Loucy (cell line): ENCODE measurements around the gene HSPA14.

ENCODE experiments used
- H2AFZ ChIP-seq: fragments of 200-600 bp; sonication (generic); 2 replicates; pipeline ENCODE4 v1.6.0; 2016; ENCODE audit warnings: antibody characterized with exemption, mild to moderate bottlenecking, low read length, moderate library complexity
- H3F3A ChIP-seq: fragments of 200-600 bp; 2 replicates; pipeline ENCODE4 v1.6.0; 2016; ENCODE audit warnings: antibody characterized with exemption, low read depth, mild to moderate bottlenecking
- H3K27me3 ChIP-seq: fragments of 200-600 bp; sonication (generic); 2 replicates; pipeline ENCODE4 v1.6.1; 2014; ENCODE audit warnings: low read length, mild to moderate bottlenecking; ENCODE audit not compliant: insufficient read depth, poor library complexity, severe bottlenecking
- H3K36me3 ChIP-seq: fragments of 200-600 bp; sonication (generic); 2 replicates; pipeline ENCODE4 v1.6.1; 2016; ENCODE audit warnings: low read length; ENCODE audit not compliant: insufficient read depth
- H3K4me1 ChIP-seq: fragments of 200-600 bp; sonication (generic); 2 replicates; pipeline ENCODE4 v1.5.1; 2014; ENCODE audit warnings: low read length, mild to moderate bottlenecking; ENCODE audit not compliant: insufficient read depth, poor library complexity, severe bottlenecking
- H3K4me2 ChIP-seq: fragments of 200-600 bp; sonication (generic); 2 replicates; pipeline ENCODE4 v1.6.0; 2014; ENCODE audit warnings: antibody characterized with exemption, low read length, low read depth, mild to moderate bottlenecking; ENCODE audit not compliant: poor library complexity, severe bottlenecking
- H3K4me3 ChIP-seq: fragments of 200-600 bp; sonication (generic); 2 replicates; pipeline ENCODE4 v1.5.1; 2014; ENCODE audit warnings: low read length, mild to moderate bottlenecking, mixed read lengths; ENCODE audit not compliant: poor library complexity, severe bottlenecking
- H3K79me2 ChIP-seq: fragments of 200-600 bp; sonication (generic); 2 replicates; pipeline ENCODE4 v1.6.1; 2014; ENCODE audit warnings: low read length; ENCODE audit not compliant: insufficient read depth
- H3K9ac ChIP-seq: fragments of 200-600 bp; sonication (generic); 2 replicates; pipeline ENCODE4 v1.6.0; 2014; ENCODE audit warnings: mild to moderate bottlenecking, low read depth, low read length, moderate library complexity; ENCODE audit not compliant: poor library complexity, severe bottlenecking
- H3K9me2 ChIP-seq: fragments of 200-600 bp; sonication (generic); replicated peaks from 2 replicates; pipeline ENCODE4 v1.6.1; 2016; ENCODE audit warnings: low read depth, low read length, mixed read lengths
- H3K9me3 ChIP-seq: fragments of 200-600 bp; sonication (generic); 2 replicates; pipeline ENCODE4 v1.6.1; 2014; ENCODE audit warnings: mild to moderate bottlenecking, antibody characterized with exemption, low read length, low read depth; ENCODE audit not compliant: insufficient read depth
- H4K20me1 ChIP-seq: fragments of 200-600 bp; sonication (generic); 2 replicates; pipeline ENCODE4 v1.6.0; 2014; ENCODE audit warnings: antibody characterized with exemption, low read length, mild to moderate bottlenecking; ENCODE audit not compliant: insufficient read depth, poor library complexity, severe bottlenecking
- CTCF ChIP-seq: fragments of 200-600 bp; sonication (generic); conservative IDR thresholded peaks from 2 replicates; pipeline ENCODE4 v1.5.1; 2014; ENCODE audit warnings: mild to moderate bottlenecking, antibody characterized with exemption, low read length
- EZH2phosphoT487 ChIP-seq: fragments of 200-600 bp; IDR thresholded peaks from 2 replicates; pipeline ENCODE4 v1.6.1; 2018; ENCODE audit warnings: antibody characterized with exemption, mild to moderate bottlenecking, moderate library complexity, borderline replicate concordance

Gene HSPA14

DNA sequence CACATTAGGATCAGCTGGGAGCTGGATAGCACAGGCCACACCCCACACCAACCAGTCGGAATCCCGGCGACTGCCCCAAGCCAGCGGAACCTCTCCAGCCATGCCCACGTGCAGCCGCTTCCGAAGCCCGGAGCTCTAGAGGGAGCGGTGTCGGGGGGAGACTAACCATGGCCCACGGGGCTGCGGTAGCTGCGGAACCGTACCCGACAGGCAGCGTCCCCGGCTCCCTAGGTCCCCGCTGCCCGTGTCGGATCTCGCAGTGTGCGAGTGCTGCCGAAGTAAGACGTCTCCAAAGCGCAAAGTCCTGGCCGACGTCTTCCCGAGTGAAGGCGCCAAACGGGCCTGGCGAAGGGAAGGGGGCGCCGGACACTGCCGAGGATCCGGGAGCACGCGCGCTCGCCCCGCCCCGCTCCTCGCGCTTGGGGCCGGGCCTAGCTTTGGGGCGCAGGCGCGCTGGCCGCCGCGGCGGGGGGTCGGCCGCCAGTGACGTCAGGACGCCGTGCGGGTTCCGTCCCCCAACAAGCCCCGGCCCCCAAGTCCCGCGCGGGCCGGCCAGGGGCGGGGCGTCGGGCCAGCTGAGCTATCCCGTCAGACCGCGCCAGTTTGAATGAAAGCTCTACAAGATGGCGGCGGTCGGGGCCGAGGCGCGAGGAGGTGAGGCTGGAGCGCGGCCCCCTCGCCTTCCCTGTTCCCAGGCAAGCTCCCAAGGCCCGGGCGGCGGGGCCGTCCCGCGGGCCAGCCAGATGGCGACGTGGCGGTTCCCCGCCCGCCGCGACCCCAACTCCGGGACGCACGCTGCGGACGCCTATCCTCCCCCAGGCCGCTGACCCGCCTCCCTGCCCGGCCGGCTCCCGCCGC, 40.4 kb downstream of the HSPA14 start, which contains the start of gene SUV39H2:
Gene SUV39H2 (plus strand): TSS at position 601 of the 858 bp plus-strand sequence. CDS start 23 bp downstream, at position 624.
- Histone ChIP-seq H3K4me1 (peaks cover 55% of the 10 kb centered on the region), H3K9me2 (no peaks in the 10 kb centered on the region), H4K20me1 (peaks cover 48% of the 10 kb centered on the region), H3K9ac (peak within 1 kb of the TSS; percentile 97), H3K9me3 (no peaks in the 10 kb centered on the region), H2AFZ (peak within 1 kb of the TSS; percentile 89), H3K4me2 (peak within 1 kb of the TSS; percentile 87), H3K27me3 (no peaks in the 10 kb centered on the region), H3K36me3 (no peaks in the 10 kb centered on the region), H3K4me3 (peak within 1 kb of the TSS; percentile 92), H3K79me2 (peaks cover 82% of the 10 kb centered on the region), H3F3A (peaks cover 2% of the 10 kb centered on the region; the same call in 1 of the 2 replicates)
- TF ChIP-seq CTCF, result no peak
- TF ChIP-seq EZH2phosphoT487, result no peak

DNA sequence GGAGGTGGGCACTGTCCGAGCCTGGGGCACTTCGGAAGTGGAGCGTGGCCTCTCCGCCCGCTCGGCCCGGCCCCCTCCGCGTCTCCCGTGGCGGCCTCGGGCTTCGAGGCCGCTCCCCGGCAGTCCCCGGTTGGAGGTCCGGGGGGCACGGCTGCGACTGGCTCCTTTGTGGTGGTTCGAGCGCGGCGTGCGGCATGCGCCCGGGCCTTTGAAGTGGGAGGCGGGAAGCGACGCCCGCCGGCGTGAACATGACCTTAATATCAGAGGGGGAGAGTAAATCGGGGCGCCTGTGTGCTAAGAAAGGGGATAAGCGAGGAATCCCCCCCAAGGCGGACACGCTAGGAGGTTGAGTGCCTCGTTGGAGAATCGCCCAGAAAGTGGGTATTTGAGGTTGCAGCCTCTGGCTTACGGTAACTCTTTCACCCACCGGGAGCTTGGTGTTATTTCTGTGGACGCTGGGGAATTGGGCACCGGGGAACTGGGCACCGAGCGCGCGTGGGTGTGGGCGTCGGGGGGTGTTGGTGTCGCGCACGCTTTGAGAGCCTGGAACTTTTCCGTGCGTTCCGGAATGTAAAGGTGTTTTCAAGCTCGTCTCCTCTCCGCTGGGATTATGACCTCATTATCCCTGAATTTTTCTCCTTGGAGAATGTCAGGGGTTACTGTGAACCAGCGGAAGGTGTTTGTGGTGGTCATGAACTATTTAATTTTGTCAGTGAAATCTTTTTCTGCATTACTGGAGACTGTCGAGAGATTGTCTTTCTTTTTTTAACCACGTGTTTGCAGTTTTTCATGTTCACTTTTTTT, 41.2 kb downstream of the HSPA14 start:
- peak overlapping the region; percentile 97 for H3K9ac ChIP-seq
- peaks cover 91% of the 10 kb centered on the region for H3K79me2 ChIP-seq
- no peaks in the 10 kb centered on the region for H3K9me2 ChIP-seq
- no peaks in the 10 kb centered on the region for H3K27me3 ChIP-seq
- peak overlapping the region; percentile 92 for H3K4me3 ChIP-seq
- H2AFZ ChIP-seq, result peak overlapping the region; percentile 75
- no peaks in the 10 kb centered on the region for H3F3A ChIP-seq
- peaks cover 56% of the 10 kb centered on the region for H4K20me1 ChIP-seq
- H3K9me3 ChIP-seq, result no peaks in the 10 kb centered on the region
- H3K36me3 ChIP-seq, result no peaks in the 10 kb centered on the region
- TF ChIP-seq EZH2phosphoT487, result no peak
- no peak for TF ChIP-seq CTCF
- peaks cover 55% of the 10 kb centered on the region for H3K4me1 ChIP-seq
- H3K4me2 ChIP-seq, result peak overlapping the region; percentile 76

GRCh38 chr10:14879928-14880193, 41.8 kb downstream of the HSPA14 start:
- Histone ChIP-seq H3K79me2 (peaks cover 95% of the 10 kb centered on the region), H3K27me3 (no peaks in the 10 kb centered on the region), H4K20me1 (peaks cover 61% of the 10 kb centered on the region), H3F3A (no peaks in the 10 kb centered on the region), H3K9me2 (no peaks in the 10 kb centered on the region), H2AFZ (no peak overlapping the region), H3K4me3 (peak overlapping the region; percentile 92), H3K36me3 (no peaks in the 10 kb centered on the region), H3K9ac (peak overlapping the region; percentile 97), H3K4me1 (peaks cover 55% of the 10 kb centered on the region), H3K4me2 (peak overlapping the region; percentile 76), H3K9me3 (no peaks in the 10 kb centered on the region)
- no peak for TF ChIP-seq CTCF
- no peak for TF ChIP-seq EZH2phosphoT487
